Activated CD4-positive, alpha-beta T cell treated with anti-CD3 and anti-CD28 coated beads, Interleukin-2, Interleukin-4, amounts not matched to agents 100 ng/mL and 50 ng/mL, durations not matched to agents 16 hours and 8 hours (primary cell): Measurements from ENCODE around the gene SHANK2.

Experiments used
- DNase-seq: peaks from one replicate; pipeline ENCODE4 v3.0.0-alpha.2; 2020; ENCODE audit warnings: low spot score

SHANK2 gene

DNA sequence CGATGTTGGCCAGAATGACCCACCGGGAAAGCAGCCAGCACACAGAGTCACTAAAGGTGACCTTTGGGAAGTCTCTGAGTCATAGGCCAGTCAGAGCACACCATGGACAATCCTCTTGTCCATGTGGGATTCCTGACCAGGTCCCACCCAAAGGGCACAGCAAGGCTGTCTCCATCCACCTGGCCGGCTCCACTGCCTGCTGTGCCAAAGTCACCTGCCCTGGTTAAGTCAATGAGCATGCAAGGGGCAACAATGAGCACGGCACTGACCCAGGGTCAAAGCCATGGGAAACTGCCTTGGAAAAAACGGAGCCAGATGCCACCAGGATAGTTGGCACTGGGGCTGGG is 49.8 kb downstream of the SHANK2 start:
- no peak for DNase-seq
